Epithelial cell of umbilical artery (primary cell): ENCODE data around the gene FOXK1. TPM values are rescaled to one million over a fixed set of nuclear protein-coding genes. Genes with fewer than 3 reads are reported as not detected.

ENCODE experiments used
- total RNA-seq: library from RNA; depleted of rRNA; stranded (reverse); fragments of >200 nt; gene quantifications from 2 replicates; pipeline ENCODE4 v1.2.3, GENCODE V29; 2014

FOXK1 gene
- 27.7 and 32.2 TPM in 2 replicates for total RNA-seq

GRCh38 chr7:4681886-4682620 is at the start of gene FOXK1:
FOXK1 (plus strand) TSS chr7:4682295; CDS start chr7:4682309, 14 bp downstream.

GRCh38 chr7:4775250-4775847 is 93.3 kb downstream of the FOXK1 start, which contains the start of gene AP5Z1:
AP5Z1 (plus strand) TSS chr7:4775623; CDS start chr7:4775716, 93 bp downstream.

Other genes with a start within 250 kb of the FOXK1 start
- gene AP5Z1, start 93.3 kb downstream of the FOXK1 start, total RNA-seq = 16.7 and 20.8 TPM in 2 replicates
- gene PAPOLB, start 179.7 kb downstream of the FOXK1 start, total RNA-seq = under 0.01 and 0.15 TPM in 2 replicates
- gene RADIL, start 201.4 kb downstream of the FOXK1 start, total RNA-seq = 0.32 TPM in 1 of 2 replicates, not detected in the other